ENCODE data around the gene RBPJ.

Gene RBPJ

DNA sequence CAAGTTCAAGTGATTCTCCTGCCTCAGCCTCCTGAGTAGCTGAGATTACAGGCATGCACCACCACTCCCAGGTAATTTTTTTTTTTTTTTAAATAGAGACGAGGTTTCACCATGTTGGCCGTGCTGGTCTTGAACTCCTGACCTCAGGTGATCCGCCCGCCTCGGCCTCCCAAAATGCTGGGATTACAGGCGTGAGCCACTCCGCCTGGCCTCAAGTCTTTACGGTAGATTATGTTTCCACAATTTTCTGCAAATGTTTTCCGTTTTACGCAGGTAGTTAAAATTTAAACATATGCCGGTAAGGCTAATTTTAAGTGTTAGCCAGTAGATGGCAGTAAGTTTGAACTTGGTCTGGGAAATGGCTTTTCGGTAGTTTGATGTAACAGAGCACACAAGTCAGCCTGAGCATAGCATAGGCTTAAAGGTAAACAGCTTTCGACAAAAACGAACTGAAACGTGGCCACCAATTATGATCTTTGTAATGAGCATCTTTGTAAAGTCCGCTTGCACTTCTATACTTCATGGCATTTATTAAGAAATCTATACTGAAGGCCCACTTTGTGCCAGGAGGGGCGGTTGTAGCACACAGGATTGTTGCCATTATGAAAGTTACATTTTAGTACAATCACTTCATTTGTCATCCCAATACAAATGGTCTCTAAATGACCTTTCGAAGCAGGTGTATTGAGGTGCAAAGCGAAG is 138.4 kb downstream of the RBPJ start:
- Histone ChIP-seq H3K36me3 (ENCODE audit: insufficient read depth, low read length) (no peaks in the 10 kb centered on the region), H3K4me1 (ENCODE audit: control insufficient read depth, insufficient read depth, low read length, unreplicated experiment) (peaks cover 6% of the 10 kb centered on the region), H2AFZ (ENCODE audit: low read length, unreplicated experiment) (peak overlapping the region; percentile 80), H3K27me3 (ENCODE audit: insufficient read depth, low read length) (no peaks in the 10 kb centered on the region), H3K4me3 (ENCODE audit: low read depth, low read length) (peak overlapping the region; percentile 48), H3K27ac (ENCODE audit: low read depth, low read length) (no peak overlapping the region), H3K79me2 (ENCODE audit: control insufficient read depth, insufficient read depth, low read length, unreplicated experiment) (no peaks in the 10 kb centered on the region)

DNA sequence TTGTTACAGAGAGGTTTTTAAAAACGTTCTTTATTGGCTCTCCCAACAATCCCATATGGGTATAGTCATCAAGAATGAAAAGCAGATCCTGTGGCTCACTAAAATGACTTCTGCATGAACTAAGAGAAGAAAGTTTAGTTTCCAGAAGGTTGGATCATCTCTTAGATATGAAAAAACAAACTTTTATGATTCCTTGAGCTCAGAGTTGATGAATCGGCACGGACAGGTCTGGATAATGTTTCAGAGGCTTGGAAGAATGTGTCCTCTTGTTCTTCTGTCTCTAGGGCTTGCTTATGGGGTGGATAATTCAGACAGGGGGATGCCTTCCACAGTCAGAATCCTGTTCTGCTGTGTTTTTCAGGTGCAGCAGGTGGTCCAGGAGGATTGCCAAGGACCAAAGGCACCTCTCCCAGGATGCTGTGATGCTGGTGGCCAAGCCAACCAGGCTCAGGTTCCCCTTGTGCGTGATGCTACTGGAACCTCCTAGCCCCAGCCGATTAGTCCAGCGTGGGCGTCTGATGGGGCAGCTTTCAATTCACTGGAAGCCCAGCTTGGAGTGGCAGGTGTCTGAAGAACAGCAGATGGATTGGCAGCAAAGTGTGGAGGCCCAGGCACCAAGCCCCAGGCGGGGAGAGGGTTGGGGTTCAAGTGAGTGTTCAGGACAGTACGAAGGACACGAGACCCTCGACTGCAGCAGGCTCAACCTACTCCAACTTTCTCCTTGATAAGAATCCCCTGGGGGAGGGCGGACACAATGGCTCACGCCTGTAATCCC is 139.1 kb downstream of the RBPJ start:
- Histone ChIP-seq H3K4me1 (ENCODE audit: control insufficient read depth, insufficient read depth, low read length, unreplicated experiment) (peaks cover 6% of the 10 kb centered on the region), H3K4me3 (ENCODE audit: low read depth, low read length) (peak overlapping the region; percentile 48; the same call in 1 of the 2 replicates), H3K27ac (ENCODE audit: low read depth, low read length) (no peak overlapping the region), H2AFZ (ENCODE audit: low read length, unreplicated experiment) (peak overlapping the region; percentile 80), H3K36me3 (ENCODE audit: insufficient read depth, low read length) (no peaks in the 10 kb centered on the region), H3K79me2 (ENCODE audit: control insufficient read depth, insufficient read depth, low read length, unreplicated experiment) (no peaks in the 10 kb centered on the region), H3K27me3 (ENCODE audit: insufficient read depth, low read length) (no peaks in the 10 kb centered on the region)

DNA sequence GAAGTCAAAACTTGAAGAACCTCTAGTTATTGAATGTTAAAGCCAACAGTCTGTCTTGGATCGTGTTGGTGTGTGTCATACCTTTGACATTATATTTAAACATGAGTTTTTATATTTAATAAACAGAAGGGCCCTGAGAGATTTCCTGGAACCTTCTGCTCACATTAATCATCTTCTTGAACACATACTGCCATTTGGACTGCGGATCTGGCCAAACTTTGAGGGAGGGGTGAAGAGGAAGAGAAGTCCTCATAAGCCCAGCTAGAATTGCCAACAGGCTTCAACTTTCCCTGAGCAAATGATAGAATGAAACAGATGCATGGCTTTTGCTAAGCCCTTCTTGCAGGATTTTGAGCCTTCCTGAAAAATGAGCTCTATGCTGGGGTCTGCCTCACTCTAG is 142.1 kb downstream of the RBPJ start:
- Histone ChIP-seq H3K4me1 (ENCODE audit: control insufficient read depth, insufficient read depth, low read length, unreplicated experiment) (peaks cover 6% of the 10 kb centered on the region), H3K27ac (ENCODE audit: low read depth, low read length) (no peak overlapping the region), H3K27me3 (ENCODE audit: insufficient read depth, low read length) (no peaks in the 10 kb centered on the region), H2AFZ (ENCODE audit: low read length, unreplicated experiment) (no peak overlapping the region), H3K36me3 (ENCODE audit: insufficient read depth, low read length) (no peaks in the 10 kb centered on the region), H3K4me3 (ENCODE audit: low read depth, low read length) (no peak overlapping the region), H3K79me2 (ENCODE audit: control insufficient read depth, insufficient read depth, low read length, unreplicated experiment) (no peaks in the 10 kb centered on the region)

DNA sequence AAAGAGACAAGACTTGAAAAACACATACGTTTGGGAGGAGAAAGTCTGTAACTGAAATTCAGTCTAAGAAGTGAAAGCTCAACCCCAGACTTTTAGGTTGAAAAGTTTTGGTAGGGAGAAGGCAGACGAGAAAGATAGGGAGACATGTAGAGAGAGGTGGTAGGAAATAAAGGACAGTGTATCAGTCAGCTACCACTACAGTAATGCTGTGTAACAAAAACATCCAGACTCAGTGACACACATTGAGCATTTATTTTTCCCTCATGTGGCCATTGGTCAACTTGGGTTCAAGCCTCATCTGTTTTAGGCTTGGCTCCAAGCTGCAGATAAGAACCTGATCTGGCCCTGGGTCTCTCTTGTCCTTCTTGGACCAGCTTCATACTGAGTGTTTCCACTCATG is 142.6 kb downstream of the RBPJ start:
- no peak overlapping the region for H3K27ac ChIP-seq (ENCODE audit: low read depth, low read length)
- H3K4me3 ChIP-seq (ENCODE audit: low read depth, low read length) = no peak overlapping the region
- H3K27me3 ChIP-seq (ENCODE audit: insufficient read depth, low read length) = no peaks in the 10 kb centered on the region
- H3K79me2 ChIP-seq (ENCODE audit: control insufficient read depth, insufficient read depth, low read length, unreplicated experiment) = no peaks in the 10 kb centered on the region
- no peak overlapping the region for H2AFZ ChIP-seq (ENCODE audit: low read length, unreplicated experiment)
- H3K4me1 ChIP-seq (ENCODE audit: control insufficient read depth, insufficient read depth, low read length, unreplicated experiment) = peaks cover 6% of the 10 kb centered on the region
- no peaks in the 10 kb centered on the region for H3K36me3 ChIP-seq (ENCODE audit: insufficient read depth, low read length)

DNA sequence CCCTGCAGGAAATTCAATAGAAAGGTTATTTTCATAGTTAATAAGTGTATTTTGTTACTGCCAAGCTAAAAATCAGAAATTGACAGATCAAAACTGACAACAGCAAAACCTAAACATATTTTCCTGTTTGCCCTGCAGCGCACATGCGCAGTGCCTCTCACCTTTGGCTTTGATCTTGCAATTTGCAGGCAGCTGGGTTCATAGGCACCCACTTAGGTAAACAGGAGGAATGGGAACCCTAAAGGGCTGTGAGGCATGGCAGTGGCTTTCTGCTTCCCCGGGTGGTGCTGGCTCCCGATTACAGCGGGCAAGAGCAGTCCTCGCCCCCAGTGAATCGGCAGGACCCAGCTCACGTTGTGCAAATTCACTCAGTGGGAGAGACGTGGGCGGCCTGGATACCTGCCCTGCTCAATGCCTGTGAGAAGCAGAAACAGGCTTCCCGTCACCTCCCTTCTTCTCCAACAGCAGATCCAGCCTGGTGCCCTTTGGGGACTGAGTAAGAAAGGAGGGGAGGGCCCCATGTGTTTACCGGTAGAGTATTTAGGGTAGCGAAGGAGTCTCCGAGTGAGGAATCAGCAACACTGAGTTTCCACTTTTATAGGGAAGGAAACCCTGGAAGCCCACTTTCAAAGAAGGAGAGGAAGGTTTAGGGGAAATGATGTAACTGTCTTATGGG is 143.7 kb downstream of the RBPJ start:
- Histone ChIP-seq H3K36me3 (ENCODE audit: insufficient read depth, low read length) (no peaks in the 10 kb centered on the region), H3K27ac (ENCODE audit: low read depth, low read length) (no peak overlapping the region), H3K4me1 (ENCODE audit: control insufficient read depth, insufficient read depth, low read length, unreplicated experiment) (peaks cover 3% of the 10 kb centered on the region), H2AFZ (ENCODE audit: low read length, unreplicated experiment) (no peak overlapping the region), H3K4me3 (ENCODE audit: low read depth, low read length) (no peak overlapping the region), H3K79me2 (ENCODE audit: control insufficient read depth, insufficient read depth, low read length, unreplicated experiment) (no peaks in the 10 kb centered on the region), H3K27me3 (ENCODE audit: insufficient read depth, low read length) (no peaks in the 10 kb centered on the region)

DNA sequence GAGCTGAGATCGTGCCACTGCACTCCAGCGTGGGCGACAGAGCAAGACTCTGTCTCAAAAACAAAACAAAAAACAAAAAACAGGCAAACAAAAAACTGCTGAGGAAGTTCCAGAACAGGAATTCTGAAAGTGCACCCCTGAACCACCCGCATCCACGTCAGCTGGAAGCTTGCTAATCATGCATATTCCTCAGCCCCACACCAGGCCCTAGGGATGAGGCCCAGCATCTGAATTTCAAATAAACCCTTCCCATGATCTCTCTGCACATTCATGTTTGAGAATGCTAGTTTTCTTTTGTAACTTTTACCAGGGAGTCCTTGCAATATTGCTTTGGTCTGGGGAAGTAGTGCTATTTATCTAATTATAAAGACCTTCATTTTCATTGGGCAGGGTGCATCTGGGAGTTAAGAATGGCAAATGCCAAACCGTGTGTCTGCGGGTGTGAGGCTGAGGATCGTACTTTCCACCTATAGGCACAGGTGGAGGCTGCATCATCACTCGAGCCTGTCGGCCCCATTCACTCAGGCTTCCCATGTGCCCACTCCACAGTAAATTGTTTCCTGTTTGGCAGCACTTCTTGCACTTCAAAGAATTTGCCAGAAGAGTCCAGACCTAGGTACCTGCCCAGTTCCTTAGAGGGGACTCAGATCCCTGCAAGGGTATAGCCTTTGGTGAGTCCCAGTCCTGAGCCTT is 145.9 kb downstream of the RBPJ start:
- no peaks in the 10 kb centered on the region for H3K4me1 ChIP-seq (ENCODE audit: control insufficient read depth, insufficient read depth, low read length, unreplicated experiment)

DNA sequence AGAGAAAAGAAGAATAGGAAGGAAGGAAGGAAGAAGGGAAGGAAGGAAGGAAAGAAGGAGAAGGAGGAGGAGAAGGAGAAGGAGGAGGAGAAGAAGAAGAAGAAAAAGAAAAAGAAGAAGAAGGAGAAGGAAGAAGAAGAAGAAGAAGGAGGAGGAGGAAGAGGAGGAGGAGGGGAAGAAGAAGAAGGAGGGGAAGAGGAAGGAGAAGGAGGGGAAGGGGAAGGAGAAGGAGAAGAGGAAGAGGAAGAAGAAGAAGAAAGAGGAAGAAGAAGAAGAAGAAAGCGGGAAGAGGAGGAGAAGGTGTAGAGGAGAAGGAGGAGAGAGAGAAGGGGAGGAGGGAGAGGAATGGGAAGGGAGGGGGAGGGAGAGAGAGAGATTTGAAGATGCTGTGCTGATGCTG is 146.9 kb downstream of the RBPJ start:
- H3K36me3 ChIP-seq (ENCODE audit: insufficient read depth, low read length) = no peaks in the 10 kb centered on the region
- H3K27ac ChIP-seq (ENCODE audit: low read depth, low read length) = no peak overlapping the region
- no peak overlapping the region for H3K4me3 ChIP-seq (ENCODE audit: low read depth, low read length)
- H3K27me3 ChIP-seq (ENCODE audit: insufficient read depth, low read length) = no peaks in the 10 kb centered on the region
- no peaks in the 10 kb centered on the region for H3K79me2 ChIP-seq (ENCODE audit: control insufficient read depth, insufficient read depth, low read length, unreplicated experiment)
- H3K4me1 ChIP-seq (ENCODE audit: control insufficient read depth, insufficient read depth, low read length, unreplicated experiment) = no peaks in the 10 kb centered on the region
- no peak overlapping the region for H2AFZ ChIP-seq (ENCODE audit: low read length, unreplicated experiment)

More for the DNA sequence above, 145.9 kb downstream of the RBPJ start:
- Histone ChIP-seq H3K79me2 (ENCODE audit: control insufficient read depth, insufficient read depth, low read length, unreplicated experiment) (no peaks in the 10 kb centered on the region), H3K27me3 (ENCODE audit: insufficient read depth, low read length) (no peaks in the 10 kb centered on the region), H3K27ac (ENCODE audit: low read depth, low read length) (no peak overlapping the region), H2AFZ (ENCODE audit: low read length, unreplicated experiment) (no peak overlapping the region), H3K36me3 (ENCODE audit: insufficient read depth, low read length) (no peaks in the 10 kb centered on the region), H3K4me3 (ENCODE audit: low read depth, low read length) (no peak overlapping the region)

DNA sequence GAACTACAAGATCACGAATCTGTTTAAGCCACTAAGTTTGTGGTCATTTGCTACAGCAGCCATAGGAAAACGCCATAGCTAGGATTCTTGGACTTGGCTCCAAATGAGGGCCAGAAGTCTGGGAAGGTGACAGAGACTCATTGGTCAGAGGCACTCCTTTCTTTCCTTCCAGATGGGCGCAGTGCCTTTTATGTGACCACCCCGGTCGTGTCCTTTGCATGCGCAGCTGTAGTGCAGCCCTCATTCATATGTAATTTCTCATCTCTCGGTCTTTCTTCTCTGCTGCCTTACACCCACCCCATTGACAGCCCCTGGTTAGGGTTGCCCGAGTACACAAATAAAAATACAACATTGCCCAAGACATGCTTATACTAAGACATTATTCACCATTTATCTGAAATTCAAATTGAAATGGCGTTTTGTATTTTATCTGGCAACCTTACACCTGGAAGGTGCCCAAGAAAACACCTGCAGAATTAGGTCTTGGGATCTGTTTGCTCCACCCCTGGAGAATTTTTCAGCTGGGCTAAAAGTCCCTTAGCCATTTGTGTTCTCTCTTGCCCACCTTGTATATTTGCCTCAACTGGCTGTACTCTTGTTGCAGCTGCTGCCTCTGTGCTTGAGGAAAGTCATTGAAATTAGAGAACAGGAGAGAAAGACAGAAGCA is 147.6 kb downstream of the RBPJ start:
- H3K36me3 ChIP-seq (ENCODE audit: insufficient read depth, low read length) = no peaks in the 10 kb centered on the region
- no peak overlapping the region for H2AFZ ChIP-seq (ENCODE audit: low read length, unreplicated experiment)
- no peaks in the 10 kb centered on the region for H3K4me1 ChIP-seq (ENCODE audit: control insufficient read depth, insufficient read depth, low read length, unreplicated experiment)
- no peak overlapping the region for H3K4me3 ChIP-seq (ENCODE audit: low read depth, low read length)
- H3K27me3 ChIP-seq (ENCODE audit: insufficient read depth, low read length) = no peaks in the 10 kb centered on the region
- H3K27ac ChIP-seq (ENCODE audit: low read depth, low read length) = no peak overlapping the region
- no peaks in the 10 kb centered on the region for H3K79me2 ChIP-seq (ENCODE audit: control insufficient read depth, insufficient read depth, low read length, unreplicated experiment)

DNA sequence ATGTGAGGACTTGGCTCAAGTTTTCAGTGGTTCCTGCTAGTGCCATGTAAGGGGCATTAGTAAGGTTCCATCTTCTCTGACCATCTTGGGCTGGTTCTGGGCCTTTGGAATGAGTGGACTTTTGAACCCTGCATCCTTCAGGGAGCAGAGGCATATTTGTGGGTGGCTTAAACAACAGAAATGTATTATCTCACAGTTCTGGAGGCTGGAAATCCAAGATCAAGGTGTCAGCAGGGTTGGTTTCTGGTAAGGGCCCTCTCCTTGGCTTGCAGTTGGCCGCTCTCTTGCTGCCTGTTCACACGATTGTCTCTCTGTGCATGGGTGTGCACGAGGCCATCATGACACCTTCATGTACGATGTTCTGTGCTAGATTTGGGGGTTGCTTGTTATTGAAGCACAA is 148.2 kb downstream of the RBPJ start:
- H3K79me2 ChIP-seq (ENCODE audit: control insufficient read depth, insufficient read depth, low read length, unreplicated experiment) = no peaks in the 10 kb centered on the region

DNA sequence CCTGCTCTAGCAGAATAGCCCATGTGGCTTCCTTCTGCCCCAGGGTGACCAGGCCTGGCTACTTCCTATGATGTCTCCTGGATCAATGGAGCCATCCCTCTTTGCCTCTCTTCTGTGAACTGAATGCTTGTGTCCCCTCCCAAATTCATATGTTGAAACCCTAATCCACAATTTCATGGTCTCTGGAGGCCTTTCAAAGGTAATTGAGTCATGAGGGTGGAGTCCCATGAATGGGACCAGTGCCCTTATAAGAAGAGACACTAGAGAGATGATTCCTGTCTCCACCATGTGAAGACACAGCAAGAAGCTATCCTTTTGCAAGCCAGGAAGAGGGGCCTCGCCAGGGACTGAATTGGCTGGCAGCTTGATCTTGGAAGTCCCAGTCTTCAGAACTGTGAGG is 151.1 kb downstream of the RBPJ start:
- no peaks in the 10 kb centered on the region for H3K36me3 ChIP-seq (ENCODE audit: insufficient read depth, low read length)
- no peak overlapping the region for H2AFZ ChIP-seq (ENCODE audit: low read length, unreplicated experiment)
- H3K79me2 ChIP-seq (ENCODE audit: control insufficient read depth, insufficient read depth, low read length, unreplicated experiment) = no peaks in the 10 kb centered on the region
- no peak overlapping the region for H3K4me3 ChIP-seq (ENCODE audit: low read depth, low read length)
- no peak overlapping the region for H3K27ac ChIP-seq (ENCODE audit: low read depth, low read length)
- no peaks in the 10 kb centered on the region for H3K27me3 ChIP-seq (ENCODE audit: insufficient read depth, low read length)
- H3K4me1 ChIP-seq (ENCODE audit: control insufficient read depth, insufficient read depth, low read length, unreplicated experiment) = no peaks in the 10 kb centered on the region

More for the DNA sequence above, 148.2 kb downstream of the RBPJ start:
- Histone ChIP-seq H3K4me3 (ENCODE audit: low read depth, low read length) (no peak overlapping the region), H3K4me1 (ENCODE audit: control insufficient read depth, insufficient read depth, low read length, unreplicated experiment) (no peaks in the 10 kb centered on the region), H3K27me3 (ENCODE audit: insufficient read depth, low read length) (no peaks in the 10 kb centered on the region), H3K36me3 (ENCODE audit: insufficient read depth, low read length) (no peaks in the 10 kb centered on the region), H2AFZ (ENCODE audit: low read length, unreplicated experiment) (no peak overlapping the region), H3K27ac (ENCODE audit: low read depth, low read length) (no peak overlapping the region)
